ENCODE data around the gene SUCLG2. TPM values are rescaled to one million over a fixed set of nuclear protein-coding genes. Genes with fewer than 3 reads are reported as not detected.

The SUCLG2 gene
- total RNA-seq, 1 experiment from 2014 or later: 38.5 TPM

GRCh38 chr3:67325231-67325630 lies 329.2 kb downstream of the SUCLG2 start:
- no peak for DNase-seq
- no peak overlapping the region for H2BK15ac ChIP-seq (ENCODE audit: low read depth, low read length)
- no peak overlapping the region for H3K27ac Mint-ChIP-seq
- H3K23ac ChIP-seq (ENCODE audit: insufficient read length, low read depth, low read length): no peak overlapping the region
- H3K4me2 ChIP-seq (ENCODE audit: insufficient read depth, insufficient read length, low read length): no peak overlapping the region
- no peaks in the 10 kb centered on the region for H3K4me1 Mint-ChIP-seq
- H3K18ac ChIP-seq (ENCODE audit: insufficient read length, low read depth, low read length): no peak overlapping the region
- H3T11ph ChIP-seq (ENCODE audit: low read length): no peak overlapping the region
- no peak overlapping the region for H3K56ac ChIP-seq (ENCODE audit: insufficient read length, low read depth, low read length)
- no peak overlapping the region for H3K9ac ChIP-seq (ENCODE audit: extremely low read depth, insufficient read length, low read length)
- no peak overlapping the region for H2AFZ ChIP-seq (ENCODE audit: low read length)
- no peak overlapping the region for H2BK20ac ChIP-seq (ENCODE audit: low read depth, low read length, poor library complexity, severe bottlenecking)
- no peaks in the 10 kb centered on the region for H4K20me1 ChIP-seq (ENCODE audit: control insufficient read depth, insufficient read depth, insufficient read length)
- no peaks in the 10 kb centered on the region for H3K27me3 Mint-ChIP-seq (ENCODE audit: low read depth)
- H3K9me3 Mint-ChIP-seq: no peaks in the 10 kb centered on the region
- H3K4ac ChIP-seq (ENCODE audit: low read depth, low read length): no peak overlapping the region
- no peaks in the 10 kb centered on the region for H3K27me3 ChIP-seq (ENCODE audit: insufficient read depth, low read length)
- H2BK120ac ChIP-seq (ENCODE audit: low read depth, low read length, poor library complexity, severe bottlenecking): no peak overlapping the region
- H3K79me1 ChIP-seq (ENCODE audit: insufficient read depth, low read depth, low read length, poor library complexity, severe bottlenecking): no peaks in the 10 kb centered on the region
- H3K36me3 Mint-ChIP-seq (ENCODE audit: insufficient read depth in 1 of 3, low read depth in 3 of 3): no peaks in the 10 kb centered on the region
- H2BK12ac ChIP-seq (ENCODE audit: insufficient read length, low read depth, low read length): no peak overlapping the region
- H3K23me2 ChIP-seq (ENCODE audit: insufficient read length, low read depth, low read length, poor library complexity, severe bottlenecking): no peaks in the 10 kb centered on the region
- H2AK5ac ChIP-seq (ENCODE audit: insufficient read length, low read length): no peak overlapping the region
- H4K5ac ChIP-seq (ENCODE audit: insufficient read length, low read depth, low read length): no peak overlapping the region
- no peak overlapping the region for H3K4me3 Mint-ChIP-seq
- H4K91ac ChIP-seq (ENCODE audit: insufficient read length, low read depth, low read length): no peak overlapping the region
- H3K27ac ChIP-seq (ENCODE audit: insufficient read length, low read depth, low read length): no peak overlapping the region
- TF ChIP-seq, protein P1, sequence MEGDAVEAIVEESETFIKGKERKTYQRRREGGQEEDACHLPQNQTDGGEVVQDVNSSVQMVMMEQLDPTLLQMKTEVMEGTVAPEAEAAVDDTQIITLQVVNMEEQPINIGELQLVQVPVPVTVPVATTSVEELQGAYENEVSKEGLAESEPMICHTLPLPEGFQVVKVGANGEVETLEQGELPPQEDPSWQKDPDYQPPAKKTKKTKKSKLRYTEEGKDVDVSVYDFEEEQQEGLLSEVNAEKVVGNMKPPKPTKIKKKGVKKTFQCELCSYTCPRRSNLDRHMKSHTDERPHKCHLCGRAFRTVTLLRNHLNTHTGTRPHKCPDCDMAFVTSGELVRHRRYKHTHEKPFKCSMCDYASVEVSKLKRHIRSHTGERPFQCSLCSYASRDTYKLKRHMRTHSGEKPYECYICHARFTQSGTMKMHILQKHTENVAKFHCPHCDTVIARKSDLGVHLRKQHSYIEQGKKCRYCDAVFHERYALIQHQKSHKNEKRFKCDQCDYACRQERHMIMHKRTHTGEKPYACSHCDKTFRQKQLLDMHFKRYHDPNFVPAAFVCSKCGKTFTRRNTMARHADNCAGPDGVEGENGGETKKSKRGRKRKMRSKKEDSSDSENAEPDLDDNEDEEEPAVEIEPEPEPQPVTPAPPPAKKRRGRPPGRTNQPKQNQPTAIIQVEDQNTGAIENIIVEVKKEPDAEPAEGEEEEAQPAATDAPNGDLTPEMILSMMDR (conservative IDR thresholded peaks at IDR 0.05): no peak
- H3K79me2 ChIP-seq (ENCODE audit: insufficient read depth, low read length): no peaks in the 10 kb centered on the region
- H3K4me1 ChIP-seq (ENCODE audit: insufficient read depth, low read length): no peaks in the 10 kb centered on the region; the same call in 1 of the 2 replicates
- H3K14ac ChIP-seq (ENCODE audit: insufficient read depth, low read length): no peak overlapping the region
- no CpG with 5 or more reads among the region's 6 CpGs for WGBS (ENCODE audit: extremely low coverage, insufficient read length, low lambda C conversion rate)
- H3K9me3 ChIP-seq (ENCODE audit: control insufficient read depth, low read depth, low read length): no peaks in the 10 kb centered on the region
- H4K8ac ChIP-seq (replicated peaks; ENCODE audit: insufficient read length, low read depth, low read length): no peak overlapping the region
- no peak overlapping the region for H2BK5ac ChIP-seq (ENCODE audit: insufficient read length, low read length)

Data from H9 (cell line).